Jurkat, Clone E6-1 (cell line): Measurements from ENCODE around the gene LCE1B. TPM values are rescaled to one million over a fixed set of nuclear protein-coding genes. Genes with fewer than 3 reads are reported as not detected.

Experiments used
- DNase-seq: peaks from one replicate; pipeline ENCODE4 v3.0.0-alpha.2; 2011; ENCODE audit warnings: low read depth, low spot score
- H3K4me3 ChIP-seq: 2 replicates; pipeline ENCODE4 v1.5.1; 2011; ENCODE audit warnings: mild to moderate bottlenecking, low read length, control low read depth, moderate library complexity
- polyA plus RNA-seq: library from polyadenylated mRNA; unstranded; fragments of >200 nt; gene quantifications from one replicate; pipeline ENCODE4 v1.2.1, GENCODE V29; 2012; ENCODE audit warnings: missing spikeins; ENCODE audit not compliant: insufficient read length, insufficient read depth

The LCE1B gene, protein sequence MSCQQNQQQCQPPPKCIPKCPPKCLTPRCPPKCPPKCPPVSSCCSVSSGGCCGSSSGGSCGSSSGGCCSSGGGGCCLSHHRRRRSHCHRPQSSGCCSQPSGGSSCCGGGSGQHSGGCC
- polyA plus RNA-seq: not detected

- no peak for DNase-seq
- H3K4me3 ChIP-seq: no peak within 1 kb of the TSS
Measured at GRCh38 chr1:152811671-152812070, at the start of gene LCE1B. Gene LCE1B, plus strand, starts transcription at chr1:152811971. Its CDS starts 476 bp downstream, at chr1:152812447.

GRCh38 chr1:152768847-152769533 is 42.8 kb upstream of the LCE1B start:
- no peak for DNase-seq
- no peak overlapping the region for H3K4me3 ChIP-seq

DNA sequence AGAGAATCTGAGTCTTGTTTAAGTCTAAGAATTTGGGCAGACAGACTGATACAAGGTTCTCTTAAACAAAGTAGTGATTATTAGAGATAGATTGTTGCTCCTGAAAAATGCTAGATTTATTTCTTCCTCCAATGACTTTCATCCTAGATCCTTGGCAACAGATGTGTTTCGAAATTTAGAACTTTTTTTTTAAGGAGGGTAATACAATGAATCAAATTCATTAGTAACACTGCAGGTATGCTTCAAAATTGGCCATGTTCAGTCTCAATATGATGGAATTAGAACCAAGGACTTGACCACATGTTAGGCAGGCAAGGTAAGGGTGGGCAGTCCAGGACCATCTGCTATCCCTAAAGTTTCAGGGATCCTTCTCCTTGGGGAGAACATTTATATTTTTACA is 41.4 kb upstream of the LCE1B start:
- DNase-seq: no peak
- H3K4me3 ChIP-seq: no peak overlapping the region

DNA sequence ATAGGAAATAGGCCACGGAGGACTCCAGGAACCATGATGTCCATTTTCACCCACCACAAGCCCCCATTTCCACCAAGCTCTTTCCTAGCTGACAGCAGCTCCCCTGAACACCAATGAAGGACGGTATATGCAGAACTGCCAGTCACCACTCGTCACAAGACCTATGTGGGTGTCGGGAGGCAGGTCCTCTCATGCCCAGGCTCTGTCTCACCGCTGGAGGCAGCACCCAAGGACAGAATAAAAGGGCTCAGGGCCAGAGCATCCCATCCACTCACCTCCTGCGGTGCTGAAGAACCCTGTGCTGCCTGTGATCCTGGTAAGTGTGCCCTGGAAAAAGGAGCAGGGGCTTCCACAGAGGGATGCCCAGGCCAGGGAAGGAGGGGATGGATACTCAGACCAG is 36.9 kb upstream of the LCE1B start, which contains the start of gene LCE1F:
TSS of gene LCE1F (plus strand) at position 266 of the 400 bp plus-strand sequence. CDS start 1,232 bp downstream, outside the sequence.
- no peak within 1 kb of the TSS for H3K4me3 ChIP-seq
- DNase-seq: no peak

- no peak overlapping the region for H3K4me3 ChIP-seq
- DNase-seq: no peak
Measured at GRCh38 chr1:152776361-152776760, 35.4 kb upstream of the LCE1B start.

- H3K4me3 ChIP-seq: no peak overlapping the region
- peak; percentile 21 for DNase-seq
Measured at GRCh38 chr1:152777510-152778137, 34.1 kb upstream of the LCE1B start.

GRCh38 chr1:152783095-152783494 is 28.7 kb upstream of the LCE1B start:
- no peak for DNase-seq
- H3K4me3 ChIP-seq: no peak overlapping the region

- H3K4me3 ChIP-seq: no peak within 1 kb of the TSS
- DNase-seq: no peak
Measured at GRCh38 chr1:152786077-152786476, 25.7 kb upstream of the LCE1B start, which contains the start of gene LCE1E. Gene LCE1E, plus strand, starts transcription at chr1:152786257. Its CDS starts 1,043 bp downstream, at chr1:152787300.

DNA sequence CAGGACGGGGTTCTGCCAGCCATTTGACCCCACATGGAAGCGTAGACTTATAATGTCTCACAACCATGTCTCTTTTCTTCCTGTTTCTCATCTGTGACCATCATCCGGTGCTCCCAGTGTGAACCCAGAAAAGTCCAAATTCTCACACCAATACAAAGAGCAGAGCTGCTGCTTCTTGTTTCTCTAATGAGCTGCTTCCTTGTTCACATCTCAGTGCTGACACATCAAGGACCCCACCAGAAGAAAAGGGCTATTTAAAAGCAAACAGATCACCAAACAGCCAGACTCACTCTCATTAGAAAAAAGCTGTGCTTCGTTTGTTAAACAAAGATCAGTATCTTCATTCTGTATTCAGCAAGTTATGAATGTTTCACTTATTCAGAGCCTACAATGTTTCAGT is 16.1 kb upstream of the LCE1B start:
- no peak overlapping the region for H3K4me3 ChIP-seq
- no peak for DNase-seq

DNA sequence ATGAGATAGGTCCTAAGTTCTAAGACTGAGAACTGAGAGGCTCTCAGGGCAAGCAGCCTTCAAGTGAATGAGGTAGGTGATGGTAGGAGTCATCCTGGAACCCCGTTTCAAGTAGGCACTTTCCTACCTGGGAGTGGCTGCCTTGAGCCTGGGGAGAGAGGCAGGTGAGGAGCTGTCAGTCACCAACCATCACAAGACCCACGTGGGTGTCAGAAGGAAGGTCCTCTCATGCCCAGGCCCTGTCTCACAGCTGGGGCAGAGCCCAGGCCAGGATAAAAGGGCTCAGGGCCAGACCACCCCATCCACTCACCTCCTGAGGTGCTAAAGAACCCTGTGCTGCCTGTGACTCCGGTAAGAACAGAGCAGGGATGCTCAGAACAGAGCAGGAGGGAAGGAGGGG is 15.3 kb upstream of the LCE1B start, which contains the start of gene LCE1D:
TSS of gene LCE1D (plus strand) at position 301 of the 400 bp plus-strand sequence. CDS start 1,074 bp downstream, outside the sequence.
- no peak for DNase-seq
- no peak within 1 kb of the TSS for H3K4me3 ChIP-seq

DNA sequence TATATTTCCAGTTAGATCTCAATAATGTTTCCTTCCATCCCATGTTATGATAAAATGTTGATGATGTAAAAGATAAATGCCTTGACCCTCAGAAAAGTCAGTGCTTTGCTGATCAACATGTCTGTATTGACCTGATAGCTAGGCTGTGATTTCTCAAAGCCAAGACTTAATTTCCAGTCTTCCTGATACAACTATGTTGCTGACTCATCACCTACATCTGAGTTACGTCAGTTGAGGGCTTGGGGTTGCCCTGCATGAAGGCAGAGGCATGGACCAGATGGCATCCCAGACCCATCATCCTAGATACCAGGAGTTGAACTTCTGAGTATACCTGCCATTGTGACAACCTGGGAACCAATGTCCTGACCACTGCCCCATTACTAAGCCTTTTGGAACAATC is 10.4 kb upstream of the LCE1B start:
- DNase-seq: no peak
- H3K4me3 ChIP-seq: no peak overlapping the region

- no peak within 1 kb of the TSS for H3K4me3 ChIP-seq
- DNase-seq: no peak
Measured at GRCh38 chr1:152806576-152806975, 5.2 kb upstream of the LCE1B start, which contains the start of gene LCE1C. Gene LCE1C, minus strand, starts transcription at chr1:152806651. Its CDS starts 1,173 bp downstream, at chr1:152805478.

GRCh38 chr1:152811050-152811449 is 721 bp upstream of the LCE1B start:
- no peak for DNase-seq
- H3K4me3 ChIP-seq: no peak overlapping the region

DNA sequence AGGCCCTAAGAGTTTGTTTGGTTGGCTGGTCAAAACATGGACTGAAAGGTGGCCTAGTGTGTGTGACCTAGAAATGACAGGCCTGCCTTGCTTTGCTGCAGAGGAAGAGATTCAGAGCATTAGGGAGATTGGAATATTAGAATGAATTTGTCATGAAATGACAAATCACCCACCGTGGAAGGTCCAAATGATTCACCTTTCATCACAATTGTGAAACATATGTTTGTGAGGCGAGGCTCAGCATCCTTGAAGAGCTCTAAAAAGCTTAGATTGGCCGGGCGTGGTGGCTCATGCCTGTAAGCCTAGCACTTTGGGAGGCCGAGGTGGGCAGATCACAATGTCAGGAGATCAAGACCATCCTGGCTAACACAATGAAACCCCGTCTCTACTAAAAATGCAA is 5.5 kb downstream of the LCE1B start:
- no peak overlapping the region for H3K4me3 ChIP-seq
- no peak for DNase-seq

- no peak overlapping the region for H3K4me3 ChIP-seq
- DNase-seq: no peak
Measured at GRCh38 chr1:152823294-152823693, 11.5 kb downstream of the LCE1B start.

GRCh38 chr1:152824964-152825363 is 13.2 kb downstream of the LCE1B start:
- no peak overlapping the region for H3K4me3 ChIP-seq
- DNase-seq: no peak

DNA sequence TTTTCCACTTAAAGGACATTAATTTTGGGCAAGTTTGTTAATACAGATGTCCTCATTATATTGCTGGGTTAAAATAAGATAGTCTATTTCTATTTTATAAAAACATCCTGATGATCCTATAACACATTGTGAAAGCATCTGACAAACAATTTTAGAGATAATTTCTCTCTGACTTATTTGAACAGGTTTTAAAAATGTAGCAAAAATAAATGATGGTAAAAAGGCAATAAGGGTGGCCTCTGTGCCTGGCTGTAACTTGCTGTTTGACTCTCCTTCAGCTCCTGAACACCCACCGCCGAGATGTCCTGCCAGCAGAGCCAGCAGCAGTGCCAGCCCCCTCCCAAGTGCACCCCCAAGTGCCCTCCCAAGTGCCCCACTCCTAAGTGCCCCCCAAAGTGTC is 15.4 kb downstream of the LCE1B start, which contains the start of gene LCE1A:
TSS of gene LCE1A (plus strand) at position 301 of the 400 bp plus-strand sequence. CDS start at position 301, 0 bp downstream.
- no peak for DNase-seq

DNA sequence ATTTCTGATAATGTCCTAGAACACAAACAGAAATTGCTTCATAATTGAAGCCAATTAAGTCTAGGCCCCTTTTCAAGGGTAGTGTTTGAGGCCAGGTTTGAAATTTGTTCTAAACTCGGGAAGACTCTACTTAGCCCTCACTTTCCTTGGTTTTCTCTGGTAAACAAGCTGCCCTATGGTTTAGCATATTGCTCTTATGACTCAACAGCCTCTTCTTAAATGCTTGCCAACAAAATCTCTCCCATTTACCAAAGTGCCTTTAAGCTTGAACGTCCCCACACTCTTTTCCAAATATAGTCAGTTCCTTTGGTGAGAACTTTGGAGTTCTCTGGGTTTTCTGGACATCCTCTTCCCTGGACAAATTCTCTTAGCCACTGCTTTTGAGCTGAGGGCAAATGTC is 25.1 kb downstream of the LCE1B start:
- no peak for DNase-seq
- no peak overlapping the region for H3K4me3 ChIP-seq

More for the DNA sequence above, 15.4 kb downstream of the LCE1B start, which contains the start of gene LCE1A:
- H3K4me3 ChIP-seq: no peak within 1 kb of the TSS

GRCh38 chr1:152842556-152842955 is 30.8 kb downstream of the LCE1B start, which contains the start of gene LCE6A:
Gene LCE6A, plus strand, starts transcription at chr1:152842856. Its CDS starts 665 bp downstream, at chr1:152843521.
- H3K4me3 ChIP-seq: no peak within 1 kb of the TSS

GRCh38 chr1:152855661-152856060 is 43.9 kb downstream of the LCE1B start:
- no peak overlapping the region for H3K4me3 ChIP-seq
- no peak for DNase-seq

More at GRCh38 chr1:152842556-152842955, 30.8 kb downstream of the LCE1B start, which contains the start of gene LCE6A:
- DNase-seq: no peak
